ES-I3 (cell line): ENCODE data around the gene URB1.
"Not testable (repeated sequence)": the region's sequence is repeated elsewhere in the genome, so short reads cannot be mapped to it uniquely, and the experiment has no call there.

Experiments used
- H3K36me3 ChIP-seq: 2 replicates; pipeline ENCODE4 v1.6.1; 2013; ENCODE audit warnings: mild to moderate bottlenecking, low read length, control low read depth, moderate library complexity; ENCODE audit not compliant: insufficient read depth
- H3K4me1 ChIP-seq: 2 replicates; pipeline ENCODE4 v1.6.1; 2013; ENCODE audit warnings: mild to moderate bottlenecking, control low read depth, low read length; ENCODE audit not compliant: insufficient read depth
- H3K9ac ChIP-seq: 2 replicates; pipeline ENCODE4 v1.6.1; 2013; ENCODE audit warnings: low read depth, mild to moderate bottlenecking, low read length, moderate library complexity
- H3K9me3 ChIP-seq: 2 replicates; pipeline ENCODE4 v1.6.1; 2013; ENCODE audit warnings: mild to moderate bottlenecking, low read length, moderate library complexity; ENCODE audit not compliant: control insufficient read depth, insufficient read depth

The URB1 gene

GRCh38 chr21:32392299-32392879 lies 423 bp downstream of the URB1 start:
- Histone ChIP-seq H3K4me1 (peaks cover 15% of the 10 kb centered on the region), H3K36me3 (peaks cover 10% of the 10 kb centered on the region; the same call in 1 of the 2 replicates), H3K9me3 (no peaks in the 10 kb centered on the region), H3K9ac (peak overlapping the region; percentile 80)

DNA sequence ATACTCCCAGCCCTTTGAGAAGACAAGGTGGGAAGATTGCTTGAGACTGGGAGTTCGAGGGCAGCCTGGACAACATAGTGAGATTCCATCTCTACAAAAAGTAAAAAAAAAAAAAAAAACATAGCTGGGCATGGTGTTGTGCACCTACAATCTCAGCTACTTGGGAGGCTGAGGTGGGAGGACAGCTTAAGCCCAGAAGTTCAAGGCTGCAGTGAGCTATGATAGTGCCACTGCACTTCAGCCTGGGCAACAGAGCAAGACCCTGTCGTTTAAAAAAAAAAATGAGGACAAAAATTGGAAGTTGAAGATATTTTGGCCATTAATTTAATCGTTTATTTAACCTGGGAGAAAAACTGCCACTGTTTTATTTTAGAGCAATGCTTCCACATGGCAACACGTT lies 1.1 kb downstream of the URB1 start:
- peaks cover 10% of the 10 kb centered on the region; the same call in 1 of the 2 replicates for H3K36me3 ChIP-seq
- peaks cover 20% of the 10 kb centered on the region for H3K4me1 ChIP-seq
- peak overlapping the region; percentile 80; the same call in 1 of the 2 replicates for H3K9ac ChIP-seq

DNA sequence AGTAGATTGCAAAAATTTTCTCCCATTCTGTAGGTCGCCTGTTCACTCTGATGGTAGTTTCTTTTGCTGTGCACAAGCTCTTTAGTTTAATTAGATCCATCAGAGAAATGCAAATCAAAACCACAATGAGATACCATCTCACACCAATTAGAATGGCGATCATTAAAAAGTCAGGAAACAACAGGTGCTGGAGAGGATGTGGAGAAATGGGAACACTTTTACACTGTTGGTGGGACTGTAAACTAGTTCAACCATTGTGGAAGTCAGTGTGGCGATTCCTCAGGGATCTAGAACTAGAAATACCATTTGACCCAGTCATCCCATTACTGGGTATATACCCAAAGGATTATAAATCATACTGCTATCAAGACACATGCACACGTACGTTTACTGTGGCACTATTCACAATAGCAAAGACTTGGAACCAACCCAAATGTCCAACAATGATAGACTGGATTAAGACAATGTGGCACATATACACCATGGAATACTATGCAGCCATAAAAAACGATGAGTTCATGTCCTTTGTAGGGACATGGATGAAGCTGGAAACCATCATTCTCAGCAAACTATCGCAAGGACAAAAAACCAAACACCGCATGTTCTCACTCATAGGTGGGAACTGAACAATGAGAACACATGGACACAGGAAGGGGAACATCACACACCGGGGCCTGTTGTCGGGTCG lies 2.1 kb downstream of the URB1 start:
- H3K9me3 ChIP-seq, H3K9ac ChIP-seq, H3K36me3 ChIP-seq: not testable (repeated sequence)
- peaks cover 22% of the 10 kb centered on the region for H3K4me1 ChIP-seq

More for the DNA sequence above, 1.1 kb downstream of the URB1 start:
- H3K9me3 ChIP-seq, result no peaks in the 10 kb centered on the region

DNA sequence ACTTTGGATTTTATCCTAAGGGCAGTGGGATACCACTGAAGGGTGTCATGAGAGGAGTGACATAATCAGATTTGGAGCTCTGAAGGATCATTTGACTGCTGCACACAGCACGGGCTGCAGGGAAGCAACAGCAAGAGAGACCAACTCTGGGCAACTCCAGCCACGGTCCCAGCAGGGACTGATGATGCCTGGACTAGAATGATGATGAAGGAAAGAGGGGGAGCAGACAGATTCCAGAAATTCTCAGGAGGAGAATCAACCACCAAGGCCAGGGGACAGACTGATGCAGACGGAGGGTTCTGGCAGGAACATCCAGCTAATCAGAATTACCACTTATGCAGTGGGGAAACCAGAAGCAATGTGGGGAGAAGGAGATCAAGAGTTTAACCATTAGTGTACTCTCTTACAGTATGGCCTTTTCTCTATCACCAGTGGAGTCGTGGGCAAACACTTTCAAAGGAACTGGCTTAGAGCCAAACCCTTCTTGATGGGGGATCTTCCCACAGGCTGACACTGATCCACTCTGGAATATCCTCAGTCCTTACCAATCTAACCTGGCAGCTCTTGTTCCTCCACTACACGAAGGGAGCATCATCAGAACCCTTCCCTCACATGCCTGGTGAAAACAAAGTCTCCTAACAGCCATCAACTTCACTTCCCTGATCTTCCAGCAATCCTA lies 3.3 kb downstream of the URB1 start:
- H3K4me1 ChIP-seq, result peaks cover 22% of the 10 kb centered on the region
- peaks cover 10% of the 10 kb centered on the region; the same call in 1 of the 2 replicates for H3K36me3 ChIP-seq
- H3K9me3 ChIP-seq, result no peaks in the 10 kb centered on the region
- H3K9ac ChIP-seq, result no peak overlapping the region

DNA sequence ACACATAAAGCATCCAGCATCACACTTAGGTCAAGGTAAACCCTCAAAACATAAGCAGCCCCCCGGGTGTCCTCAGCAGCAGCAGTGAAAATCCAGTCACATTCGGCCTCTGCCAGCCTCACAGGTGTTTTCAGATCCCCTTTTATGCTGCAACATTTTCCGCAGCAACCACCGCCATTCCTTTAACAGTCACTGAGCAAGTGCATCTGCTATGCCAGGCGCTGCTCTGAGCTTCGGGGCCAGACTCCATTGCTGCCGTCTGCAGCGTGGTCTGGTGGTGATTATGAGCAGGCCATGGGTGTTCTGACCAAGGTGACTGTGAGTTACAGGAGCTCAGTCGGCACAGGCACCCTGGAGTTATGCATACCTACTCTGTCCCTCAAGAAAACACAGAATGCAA lies 4.5 kb downstream of the URB1 start:
- H3K9me3 ChIP-seq, result no peaks in the 10 kb centered on the region
- H3K36me3 ChIP-seq, result peaks cover 10% of the 10 kb centered on the region; the same call in 1 of the 2 replicates
- H3K9ac ChIP-seq, result no peak overlapping the region
- peaks cover 22% of the 10 kb centered on the region for H3K4me1 ChIP-seq

DNA sequence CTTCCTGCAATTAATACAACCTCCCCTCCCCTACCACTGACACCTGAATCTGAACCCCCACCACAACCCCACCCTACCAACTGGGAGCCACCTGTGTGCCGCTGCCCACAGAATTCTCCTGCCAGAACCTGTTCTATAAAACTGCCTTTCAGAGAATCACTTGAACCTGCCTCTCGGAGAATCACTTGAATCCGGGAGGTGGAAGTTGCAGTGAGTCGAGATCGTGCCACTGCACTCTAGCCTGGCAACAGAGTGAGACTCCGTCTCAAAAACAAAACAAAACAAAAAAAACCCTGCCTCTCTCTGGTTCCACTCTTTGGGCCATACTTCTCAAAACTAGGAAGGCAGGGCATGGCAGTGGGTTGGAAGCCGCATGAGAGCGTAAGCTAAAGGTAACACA lies 5.7 kb downstream of the URB1 start:
- H3K9ac ChIP-seq, result no peak overlapping the region
- H3K9me3 ChIP-seq, result no peaks in the 10 kb centered on the region
- H3K4me1 ChIP-seq, result peaks cover 22% of the 10 kb centered on the region
- H3K36me3 ChIP-seq, result peaks cover 20% of the 10 kb centered on the region

- Histone ChIP-seq H3K9me3 (no peaks in the 10 kb centered on the region), H3K36me3 (peaks cover 20% of the 10 kb centered on the region), H3K9ac (no peak overlapping the region), H3K4me1 (peaks cover 22% of the 10 kb centered on the region)
Observed at GRCh38 chr21:32386195-32386870, 6.5 kb downstream of the URB1 start.

- peaks cover 24% of the 10 kb centered on the region for H3K36me3 ChIP-seq
- H3K4me1 ChIP-seq, result peaks cover 12% of the 10 kb centered on the region
- H3K9ac ChIP-seq, result no peak overlapping the region
- H3K9me3 ChIP-seq, result no peaks in the 10 kb centered on the region
Observed at GRCh38 chr21:32383812-32384211, 9.0 kb downstream of the URB1 start.

GRCh38 chr21:32382108-32382644 lies 10.6 kb downstream of the URB1 start:
- no peaks in the 10 kb centered on the region for H3K9me3 ChIP-seq
- peaks cover 22% of the 10 kb centered on the region for H3K36me3 ChIP-seq
- H3K9ac ChIP-seq, result no peak overlapping the region
- peaks cover 6% of the 10 kb centered on the region; the same call in 1 of the 2 replicates for H3K4me1 ChIP-seq

DNA sequence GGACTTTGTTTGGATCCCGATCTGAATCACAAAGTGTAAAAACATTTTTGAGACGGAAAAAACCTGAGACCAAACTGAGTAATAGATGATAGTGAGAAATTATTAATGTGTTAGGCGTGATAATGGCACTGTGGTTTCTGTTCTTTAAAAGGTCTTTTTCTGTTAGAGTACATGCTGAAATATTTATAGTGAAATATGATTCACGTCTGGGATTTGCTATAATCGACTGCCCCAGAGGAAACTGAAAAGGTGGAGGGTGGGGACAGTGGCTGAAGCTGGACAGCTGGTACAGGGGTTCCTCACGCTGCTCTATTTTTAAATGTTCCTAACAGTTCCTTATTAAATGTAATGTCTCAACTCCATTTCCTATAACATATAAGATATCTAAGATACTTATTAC lies 11.2 kb downstream of the URB1 start:
- peaks cover 22% of the 10 kb centered on the region for H3K36me3 ChIP-seq
- no peak overlapping the region for H3K9ac ChIP-seq
- no peaks in the 10 kb centered on the region for H3K4me1 ChIP-seq
- H3K9me3 ChIP-seq, result no peaks in the 10 kb centered on the region

DNA sequence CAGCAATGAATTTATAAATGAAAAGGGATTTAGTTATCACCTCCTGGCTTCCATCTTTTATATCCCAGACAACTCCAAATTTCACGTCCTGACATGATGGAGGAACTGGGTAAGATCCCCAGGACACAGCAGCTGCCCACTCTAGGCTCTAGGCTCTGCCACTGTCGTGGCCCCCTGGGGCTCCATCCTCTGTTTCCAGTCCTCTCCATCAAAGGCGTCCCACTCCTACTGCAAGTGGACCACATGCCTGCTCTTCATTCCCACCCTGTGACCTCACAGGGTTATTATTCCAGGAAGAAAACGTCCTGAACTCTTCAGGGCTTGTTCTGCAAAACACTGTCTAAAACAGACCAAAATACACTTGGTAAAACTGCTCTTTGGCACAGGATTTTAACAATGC lies 11.9 kb downstream of the URB1 start:
- H3K9me3 ChIP-seq, result no peaks in the 10 kb centered on the region
- no peaks in the 10 kb centered on the region for H3K4me1 ChIP-seq
- H3K36me3 ChIP-seq, result peaks cover 22% of the 10 kb centered on the region
- H3K9ac ChIP-seq, result no peak overlapping the region

GRCh38 chr21:32378956-32379355 lies 13.9 kb downstream of the URB1 start:
- H3K9ac ChIP-seq, result no peak overlapping the region
- no peaks in the 10 kb centered on the region for H3K9me3 ChIP-seq
- peaks cover 28% of the 10 kb centered on the region for H3K36me3 ChIP-seq
- no peaks in the 10 kb centered on the region for H3K4me1 ChIP-seq

- Histone ChIP-seq H3K9ac (no peak overlapping the region), H3K36me3 (peaks cover 26% of the 10 kb centered on the region), H3K9me3 (no peaks in the 10 kb centered on the region), H3K4me1 (no peaks in the 10 kb centered on the region)
Observed at GRCh38 chr21:32377991-32378390, 14.8 kb downstream of the URB1 start.

DNA sequence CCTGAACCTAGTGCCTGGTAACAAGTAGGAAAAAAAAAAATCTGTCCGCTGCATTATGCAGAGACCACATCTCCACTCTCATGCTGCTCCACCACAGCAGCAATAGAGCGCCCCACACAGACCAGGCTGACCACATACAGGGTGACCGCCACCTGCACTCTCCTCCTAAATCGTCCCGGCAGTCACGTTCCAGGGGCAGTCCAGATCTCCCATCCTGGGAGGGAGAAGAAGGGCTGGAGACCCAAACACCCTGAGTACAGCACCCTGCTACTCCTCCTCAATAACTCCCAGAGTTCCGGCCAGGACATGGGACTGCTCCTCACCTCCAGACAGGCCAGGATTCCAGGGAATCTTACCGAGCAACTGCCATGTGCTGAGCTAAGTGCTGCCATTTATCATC lies 15.3 kb downstream of the URB1 start:
- Histone ChIP-seq H3K9ac (no peak overlapping the region), H3K4me1 (no peaks in the 10 kb centered on the region), H3K9me3 (no peaks in the 10 kb centered on the region), H3K36me3 (peaks cover 22% of the 10 kb centered on the region)
